Middle frontal gyrus (tissue), 1 donor: ENCODE measurements around the gene STXBP4.

ENCODE experiments used
- DNase-seq: peaks from one replicate; pipeline ENCODE4 v3.0.0-alpha.2; 2015; ENCODE audit warnings: low spot score; ENCODE audit errors: extremely low spot score

Gene STXBP4

DNA sequence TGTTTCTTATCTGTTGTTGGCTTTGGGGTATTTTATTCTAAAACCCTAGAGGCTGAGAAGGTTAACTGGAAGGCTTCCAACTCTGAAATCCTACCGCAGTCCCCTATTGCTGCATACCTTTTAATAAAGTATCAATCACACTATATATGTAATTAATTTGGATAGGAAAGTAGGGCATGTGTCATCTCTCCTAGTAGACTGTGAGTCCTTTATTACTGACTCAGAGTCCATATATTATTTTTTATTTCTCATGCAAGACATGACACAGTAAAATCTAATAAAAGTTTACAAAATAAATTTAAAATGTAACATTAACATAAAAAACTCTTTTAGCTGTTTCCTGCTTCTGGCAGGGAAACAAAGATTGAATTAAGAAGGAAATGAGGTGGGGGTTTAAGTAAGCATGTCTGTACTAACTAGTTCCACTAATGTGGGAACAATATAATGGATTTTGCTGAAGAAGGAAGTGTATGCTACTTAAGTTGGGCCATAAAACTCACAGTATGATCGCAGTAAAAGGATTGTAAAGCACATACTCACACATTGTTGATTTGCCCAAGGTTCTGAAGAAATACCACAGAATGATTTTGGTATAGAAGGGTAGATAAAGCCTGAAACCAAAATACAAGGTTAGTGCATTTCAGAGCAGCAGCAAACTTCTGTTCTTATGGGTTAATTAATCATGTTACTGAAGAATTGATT lies 198.6 kb downstream of the STXBP4 start:
- DNase-seq, result no peak

- DNase-seq, result no peak
Measured at GRCh38 chr17:55168958-55169687, 200.6 kb downstream of the STXBP4 start.

DNA sequence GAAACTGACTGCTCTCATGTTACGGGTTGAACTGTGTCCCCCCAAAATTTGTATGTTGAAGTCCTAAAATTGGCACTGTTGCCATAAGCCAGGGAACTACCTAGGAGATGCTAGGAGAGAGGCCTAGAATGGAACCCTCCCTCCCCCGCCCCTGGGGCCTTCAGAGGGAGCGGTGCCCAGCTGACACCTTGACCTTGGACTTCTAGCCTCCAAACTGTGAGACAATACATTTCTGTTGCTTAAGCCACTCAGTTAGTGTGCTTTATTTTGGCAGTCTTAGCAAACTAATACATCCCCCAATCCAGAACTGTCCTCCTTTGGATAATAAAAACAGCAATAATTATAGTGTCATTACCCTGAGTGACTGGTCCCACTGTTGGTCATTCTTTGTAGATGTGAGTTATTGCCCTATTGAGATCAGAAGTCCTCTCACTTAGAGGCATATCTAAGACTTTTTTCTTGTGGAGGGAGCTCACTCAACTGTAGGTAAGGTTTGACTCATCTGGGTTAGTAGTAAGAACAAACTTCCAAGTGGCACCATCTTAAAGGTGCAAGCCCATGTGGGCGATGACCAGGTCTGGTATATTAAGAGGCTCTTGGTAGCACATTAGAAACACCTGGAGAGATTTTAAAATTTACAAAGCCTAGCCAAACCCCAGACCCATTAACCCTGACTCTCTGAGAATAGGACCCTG lies 203.2 kb downstream of the STXBP4 start:
- DNase-seq, result no peak

DNA sequence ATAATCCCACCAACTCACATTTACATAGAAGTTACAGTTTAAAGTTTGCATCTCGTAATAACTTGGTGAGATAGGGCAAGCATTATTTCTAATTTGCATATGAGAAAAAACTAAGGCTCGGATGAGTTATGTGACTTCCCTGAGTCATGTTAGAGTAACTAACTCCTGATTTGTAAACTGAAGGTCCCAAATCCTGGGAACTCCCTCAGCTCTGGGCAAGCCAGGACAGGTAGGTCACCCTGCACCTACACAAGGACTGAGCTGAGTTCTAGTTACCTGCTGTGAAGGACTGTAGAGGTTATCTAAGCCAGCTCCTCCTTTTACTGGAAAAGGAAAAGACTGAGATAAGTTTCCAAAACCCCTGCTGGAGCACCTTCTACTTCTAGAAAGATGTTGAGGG lies 204.0 kb downstream of the STXBP4 start:
- DNase-seq, result no peak

DNA sequence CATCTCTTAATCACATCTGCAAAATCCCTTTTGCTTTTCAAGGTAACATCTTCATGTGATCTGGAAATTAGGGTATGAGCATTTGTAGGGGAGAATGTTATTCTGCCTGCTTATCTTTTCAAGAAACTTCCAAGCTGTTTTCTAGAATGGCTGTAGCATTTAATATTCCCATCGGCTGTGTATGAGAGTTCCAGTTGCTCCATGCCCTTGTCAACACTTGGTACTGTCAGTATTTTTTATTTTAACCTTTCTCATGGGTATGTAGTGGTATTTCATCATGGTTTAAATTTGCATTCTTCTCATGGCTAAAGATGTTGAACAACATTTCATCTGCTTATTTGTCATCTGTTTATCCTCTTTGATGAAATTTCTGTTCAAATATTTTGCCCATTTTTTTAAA lies 205.6 kb downstream of the STXBP4 start:
- no peak for DNase-seq

DNA sequence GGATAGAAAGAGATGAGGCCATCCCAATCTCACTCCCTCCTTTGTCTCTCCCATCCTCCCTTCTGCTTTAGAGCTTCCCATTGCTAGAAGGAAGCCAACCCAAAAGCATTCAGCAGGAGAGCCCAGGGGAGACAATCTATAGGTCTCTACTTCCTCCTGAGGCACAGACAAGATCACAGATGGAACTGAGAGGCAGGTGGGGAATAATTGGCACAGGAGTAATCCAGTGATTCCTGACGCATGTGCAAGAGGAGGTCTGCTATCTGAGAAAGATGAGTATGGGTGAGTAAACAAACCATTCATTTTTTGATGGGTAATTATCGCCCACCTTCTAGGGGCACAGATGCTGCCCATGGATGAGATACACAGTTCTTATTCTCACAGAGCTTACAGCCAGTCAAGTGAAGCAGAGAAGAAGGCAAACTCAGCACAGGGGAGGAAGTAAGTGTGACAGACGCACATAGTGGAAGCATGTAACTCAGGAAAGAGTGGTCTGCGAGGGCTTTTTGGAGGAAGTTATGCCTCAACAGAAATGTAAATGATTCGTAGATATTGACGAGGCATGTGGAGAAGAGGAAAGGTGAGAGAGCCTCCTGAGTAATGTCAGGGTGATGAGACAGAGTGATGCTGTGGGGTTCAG lies 207.3 kb downstream of the STXBP4 start:
- no peak for DNase-seq

GRCh38 chr17:55177159-55177854 lies 208.7 kb downstream of the STXBP4 start:
- DNase-seq, result no peak

- DNase-seq, result no peak
Measured at GRCh38 chr17:55177855-55178217, 209.3 kb downstream of the STXBP4 start.

GRCh38 chr17:55186937-55187770 lies 218.6 kb downstream of the STXBP4 start:
- DNase-seq, result no peak

- DNase-seq, result no peak
Measured at GRCh38 chr17:55190748-55191147, 222.2 kb downstream of the STXBP4 start.

DNA sequence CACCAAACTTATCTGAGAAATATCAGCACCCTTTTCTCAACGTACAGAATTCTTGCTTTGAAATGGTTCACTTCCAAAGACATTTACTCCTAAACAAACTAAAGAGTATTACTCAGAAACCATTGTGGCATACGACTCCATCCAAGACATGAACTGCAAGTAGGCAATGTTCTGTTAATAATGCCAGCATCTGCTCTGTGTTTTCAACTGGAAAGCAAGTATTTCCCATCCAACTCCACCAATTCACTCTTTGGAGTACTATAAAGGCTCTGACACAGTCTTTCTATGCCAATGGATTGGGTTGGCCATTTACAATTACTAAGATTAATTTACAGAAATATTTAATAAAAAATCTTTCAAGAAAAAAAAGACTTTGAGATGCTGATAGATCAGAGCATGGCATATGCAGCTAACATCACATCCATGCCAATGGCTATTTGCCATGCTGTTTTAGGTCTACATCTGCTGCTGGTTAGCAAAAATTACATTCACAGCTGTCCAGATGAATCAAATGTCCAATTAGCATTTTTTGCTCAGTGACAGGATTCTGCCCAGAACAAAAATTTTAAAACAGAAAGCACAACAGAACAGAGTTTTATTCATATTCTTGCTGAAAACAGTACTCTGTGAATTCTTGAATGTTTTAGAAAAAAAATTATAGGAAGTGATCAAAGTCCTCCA lies 230.3 kb downstream of the STXBP4 start:
- DNase-seq, result no peak

DNA sequence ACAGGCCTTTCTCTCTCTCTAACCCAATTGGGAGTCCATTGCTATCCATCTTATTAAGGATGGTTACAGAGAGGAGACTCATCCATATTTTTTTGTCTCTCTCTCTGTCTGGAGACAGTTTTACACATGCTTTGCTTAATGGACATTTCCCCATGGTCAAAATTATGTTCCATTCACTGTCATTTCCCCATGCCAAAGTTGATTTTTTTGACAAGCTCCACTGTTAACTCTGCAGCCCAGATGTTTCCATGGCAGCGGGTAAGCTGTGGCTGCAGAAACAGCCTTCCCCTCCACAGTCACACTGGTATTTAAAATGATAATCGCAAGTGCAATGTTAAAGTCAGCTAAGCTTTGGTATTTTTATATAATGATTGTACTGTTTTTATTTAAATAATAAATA lies 232.3 kb downstream of the STXBP4 start:
- no peak for DNase-seq

DNA sequence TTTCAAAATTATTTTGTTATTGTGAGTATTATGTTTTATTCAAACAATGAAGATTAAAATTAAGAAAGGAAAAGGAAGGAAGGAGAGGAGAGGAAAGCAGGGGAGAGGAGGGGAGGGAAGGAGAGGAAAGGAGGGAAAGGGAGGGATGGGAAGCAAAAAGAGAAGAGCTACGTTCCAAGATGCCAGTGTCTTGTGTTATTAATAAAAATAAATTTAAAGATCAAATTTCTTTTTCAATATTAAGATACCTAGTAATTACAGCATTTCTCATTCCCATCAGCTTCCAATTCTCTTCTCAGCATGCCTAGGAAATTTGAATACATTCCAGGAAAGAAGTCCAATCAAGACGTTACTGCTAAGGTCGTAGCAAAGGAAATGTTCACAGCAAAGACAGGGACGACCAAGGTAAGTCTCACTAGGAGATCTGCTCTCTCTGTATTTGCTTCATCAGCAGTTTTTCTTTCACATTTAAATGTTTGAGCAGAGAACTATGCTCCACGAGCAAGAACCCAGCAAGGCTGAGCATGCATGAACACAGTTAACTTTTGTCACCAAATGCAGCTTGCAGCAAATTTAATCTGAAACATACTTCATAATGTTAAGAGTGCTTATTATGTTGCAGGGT lies 232.9 kb downstream of the STXBP4 start:
- DNase-seq, result no peak

DNA sequence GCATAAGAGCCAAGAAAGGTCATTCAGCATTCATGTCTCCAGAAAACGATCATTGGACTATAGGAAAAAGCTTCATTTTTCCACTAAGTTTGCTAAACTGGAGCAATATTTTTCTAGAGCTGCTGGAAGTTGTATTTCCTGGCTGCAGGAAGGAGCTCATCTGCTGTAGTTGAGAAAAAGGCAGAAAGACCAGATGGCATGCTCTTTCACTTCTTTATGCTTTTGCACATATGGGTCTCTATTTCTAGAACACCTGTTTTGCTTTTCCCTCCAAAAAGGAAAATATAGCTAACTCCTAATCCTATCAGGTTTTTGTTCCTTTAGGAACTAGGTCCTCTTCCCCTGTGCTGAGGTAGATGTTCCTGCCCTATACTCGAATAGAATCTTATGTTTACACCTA lies 234.3 kb downstream of the STXBP4 start:
- no peak for DNase-seq

DNA sequence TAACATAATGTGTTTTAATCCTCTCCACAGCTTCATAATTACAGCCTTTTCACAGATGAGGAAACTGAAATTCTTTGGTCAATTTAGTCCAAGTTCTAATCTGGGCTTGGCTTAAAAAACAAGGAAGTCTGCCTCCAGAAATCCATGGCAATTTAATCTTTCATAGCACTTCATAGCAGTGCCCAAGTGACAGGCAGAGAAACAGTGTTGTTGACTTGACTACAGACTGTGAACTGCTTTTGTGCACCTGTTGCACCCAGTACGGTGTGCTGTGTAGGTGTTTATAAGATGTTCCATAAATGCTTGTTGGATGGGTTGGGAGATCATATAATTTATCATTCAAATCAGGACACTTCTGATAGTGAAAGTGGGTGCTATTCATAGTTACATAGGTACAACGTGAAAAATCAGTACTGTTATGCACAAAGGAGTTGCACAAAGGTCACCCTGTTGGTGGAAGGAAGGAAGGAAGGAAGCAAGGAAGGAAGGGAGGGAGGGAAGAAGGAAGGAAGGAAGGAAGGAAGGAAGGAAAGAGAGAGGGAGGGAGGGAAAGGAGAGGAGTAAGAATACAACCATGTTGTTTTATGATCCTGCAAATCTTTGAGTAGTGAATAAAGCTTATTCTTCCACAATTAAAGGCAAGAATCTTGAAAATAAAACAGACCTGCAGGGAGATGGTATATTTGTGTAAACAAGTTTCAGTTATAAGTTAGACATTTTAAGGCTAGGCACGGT lies 239.7 kb downstream of the STXBP4 start:
- no peak for DNase-seq

GRCh38 chr17:55210292-55210691 lies 241.7 kb downstream of the STXBP4 start:
- no peak for DNase-seq

DNA sequence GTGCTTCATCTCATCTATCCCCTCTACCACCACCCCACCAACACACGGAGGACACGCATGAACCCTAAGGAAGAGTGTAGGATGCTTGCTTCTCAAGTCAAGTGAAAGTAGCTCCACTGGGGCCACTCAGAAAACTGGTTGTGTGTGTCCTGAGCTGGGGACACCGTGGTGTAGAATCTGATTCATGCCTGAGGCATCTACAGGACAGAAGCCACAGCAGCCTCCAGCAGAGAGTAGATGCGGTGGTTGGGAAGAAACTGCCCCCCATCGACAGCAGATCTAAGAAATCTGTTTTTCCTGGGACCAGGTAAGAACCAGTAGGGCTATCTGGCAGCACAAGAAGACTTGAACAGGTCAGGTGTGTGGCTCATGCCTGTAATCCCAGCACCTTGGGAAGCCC lies 244.3 kb downstream of the STXBP4 start:
- DNase-seq, result no peak

DNA sequence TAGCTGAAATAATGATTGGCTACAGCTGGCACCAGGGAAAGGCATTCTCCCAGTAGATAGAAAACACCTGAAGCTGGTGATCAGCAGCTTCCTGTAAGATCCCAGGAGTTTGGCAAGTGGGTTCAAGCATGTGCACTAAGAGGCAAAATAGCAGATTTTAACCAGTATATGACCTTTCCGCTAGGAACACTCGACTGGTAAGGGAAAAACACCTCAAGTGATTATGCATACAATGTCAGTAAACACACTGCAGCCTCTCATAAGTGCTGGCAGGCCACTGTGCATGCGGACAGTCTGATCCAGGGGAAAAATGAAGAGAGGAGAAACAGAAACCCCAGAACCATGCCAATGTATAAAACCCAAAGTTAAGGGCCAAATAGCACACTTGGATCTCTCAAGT lies 247.1 kb downstream of the STXBP4 start:
- no peak for DNase-seq

GRCh38 chr17:55216888-55217287 lies 248.3 kb downstream of the STXBP4 start:
- no peak for DNase-seq
